ENCODE data around the gene RBM14. TPM values are rescaled to one million over a fixed set of nuclear protein-coding genes. Genes with fewer than 3 reads are reported as not detected.
"Not testable (repeated sequence)": the region's sequence is repeated elsewhere in the genome, so short reads cannot be mapped to it uniquely, and the experiment has no call there.

The RBM14 gene
- total RNA-seq, 1 donor from 2014 or later, result 53.3 TPM

DNA sequence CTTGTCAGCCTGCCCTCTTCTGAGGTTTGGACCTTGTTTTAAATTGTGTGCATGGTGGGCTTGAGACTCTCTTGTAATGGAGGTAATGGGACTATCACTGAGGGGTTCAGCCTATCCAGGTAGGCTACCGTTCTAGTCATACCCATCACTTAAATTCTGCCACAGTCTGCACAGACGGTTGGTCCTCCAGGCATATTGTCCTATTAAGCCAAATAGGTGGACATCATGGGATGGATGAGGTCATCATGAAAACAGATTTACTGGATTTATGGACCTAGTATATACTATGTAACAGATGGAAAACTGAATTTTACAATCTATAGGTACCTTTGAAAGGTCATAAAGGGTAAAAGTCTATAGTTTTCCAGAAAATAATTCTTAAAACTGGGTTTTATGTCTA, 12.9 kb downstream of the RBM14 start:
- no peak for DNase-seq (ENCODE audit: extremely low read depth, low read depth, low spot score)

DNA sequence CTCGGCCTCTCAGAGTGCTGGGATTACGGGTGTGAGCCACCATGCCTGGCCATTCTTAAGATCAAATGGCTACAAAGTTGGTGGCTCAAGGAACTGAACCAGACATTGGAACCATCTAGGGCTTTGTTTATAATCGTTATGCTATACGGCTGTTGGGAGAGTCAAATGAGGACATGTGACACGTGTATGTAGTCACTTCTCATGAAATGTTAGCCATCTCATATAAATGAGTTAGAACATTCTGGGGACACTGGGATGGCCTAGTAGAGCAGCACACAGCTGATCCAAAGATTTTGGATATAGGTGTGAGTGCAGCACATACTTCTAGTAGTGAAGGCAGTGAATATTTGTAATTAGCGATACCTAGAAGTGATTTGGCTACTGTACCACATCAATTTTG, 15.5 kb downstream of the RBM14 start:
- no peak for DNase-seq (ENCODE audit: extremely low read depth, low read depth, low spot score)

- no peak for DNase-seq (ENCODE audit: extremely low read depth, low read depth, low spot score)
These were observed 16.5 kb downstream of the RBM14 start for GRCh38 chr11:66632952-66633351.

GRCh38 chr11:66636411-66636810, 20.0 kb downstream of the RBM14 start:
- DNase-seq (ENCODE audit: extremely low read depth, low read depth, low spot score), result no peak

DNA sequence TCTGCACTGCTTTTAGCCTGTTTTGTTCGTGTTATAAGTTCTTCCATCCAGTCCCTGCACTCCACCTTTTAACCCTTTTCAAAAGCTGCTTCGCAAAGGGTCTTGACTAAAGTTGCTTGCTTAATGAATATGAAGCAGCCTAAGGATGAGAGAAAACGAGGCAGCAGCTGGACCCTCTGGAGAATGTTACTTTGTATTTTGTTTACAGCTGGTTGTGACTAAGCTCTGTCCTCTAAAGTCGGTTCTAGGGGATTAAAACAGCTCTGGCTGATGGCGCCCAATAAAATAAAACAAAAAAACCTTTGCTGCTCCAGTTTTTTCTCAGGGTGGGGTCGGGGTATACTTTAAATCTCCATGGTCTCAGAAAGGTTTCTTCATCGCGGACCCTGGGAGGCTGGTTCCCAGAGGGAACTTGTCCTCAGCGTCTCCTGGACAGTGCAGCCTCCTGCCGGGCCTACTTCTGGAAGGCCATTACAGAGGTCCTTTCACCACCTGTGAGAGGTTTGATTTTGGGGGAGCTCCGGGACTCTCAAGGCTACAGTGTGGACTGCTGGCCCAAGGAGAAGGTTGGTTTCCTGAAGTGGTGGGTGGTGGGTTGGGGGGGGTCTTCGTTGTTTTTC, 21.2 kb downstream of the RBM14 start:
- DNase-seq (ENCODE audit: extremely low read depth, low read depth, low spot score), result no peak

- peak; percentile 99 for DNase-seq (ENCODE audit: extremely low read depth, low read depth, low spot score)
These were observed 22.0 kb downstream of the RBM14 start, which contains the start of gene RBM4 for GRCh38 chr11:66638177-66639065. Gene RBM4 (plus strand): TSS chr11:66638703. CDS start chr11:66639712, 1,009 bp downstream.

DNA sequence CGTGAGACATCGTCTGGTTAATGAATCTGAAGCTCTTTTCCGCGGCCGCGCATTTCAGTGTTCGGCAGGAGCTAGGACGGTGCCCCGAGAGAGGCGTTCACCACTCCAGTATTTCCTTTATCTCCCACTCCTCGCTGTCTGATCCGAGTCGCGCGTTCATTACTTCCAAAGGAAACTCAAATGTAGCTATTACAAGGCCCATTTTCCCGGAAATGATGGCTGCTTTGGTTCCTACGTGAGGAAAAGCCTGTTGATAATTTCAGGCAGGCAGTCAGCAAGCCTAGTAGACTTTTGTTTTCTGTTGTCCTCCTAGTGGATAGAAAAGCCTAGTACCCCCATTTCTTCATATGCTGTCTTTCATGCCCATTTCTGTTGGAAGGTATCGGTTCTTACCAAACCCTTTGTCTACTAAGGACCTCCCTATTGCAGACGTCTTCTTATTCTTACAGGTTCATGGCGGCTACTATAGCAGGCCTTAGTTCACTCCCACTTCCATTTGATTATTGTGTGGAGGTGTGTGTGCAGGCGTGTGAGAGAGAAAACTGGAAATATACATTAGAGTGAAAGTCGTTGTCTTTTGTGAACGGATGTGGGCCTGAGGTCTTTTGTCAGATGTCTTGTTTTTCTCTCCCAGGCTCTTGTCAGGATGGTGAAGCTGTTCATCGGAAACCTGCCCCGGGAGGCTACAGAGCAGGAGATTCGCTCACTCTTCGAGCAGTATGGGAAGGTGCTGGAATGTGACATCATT, 22.8 kb downstream of the RBM14 start:
- DNase-seq (ENCODE audit: extremely low read depth, low read depth, low spot score), result no peak

DNA sequence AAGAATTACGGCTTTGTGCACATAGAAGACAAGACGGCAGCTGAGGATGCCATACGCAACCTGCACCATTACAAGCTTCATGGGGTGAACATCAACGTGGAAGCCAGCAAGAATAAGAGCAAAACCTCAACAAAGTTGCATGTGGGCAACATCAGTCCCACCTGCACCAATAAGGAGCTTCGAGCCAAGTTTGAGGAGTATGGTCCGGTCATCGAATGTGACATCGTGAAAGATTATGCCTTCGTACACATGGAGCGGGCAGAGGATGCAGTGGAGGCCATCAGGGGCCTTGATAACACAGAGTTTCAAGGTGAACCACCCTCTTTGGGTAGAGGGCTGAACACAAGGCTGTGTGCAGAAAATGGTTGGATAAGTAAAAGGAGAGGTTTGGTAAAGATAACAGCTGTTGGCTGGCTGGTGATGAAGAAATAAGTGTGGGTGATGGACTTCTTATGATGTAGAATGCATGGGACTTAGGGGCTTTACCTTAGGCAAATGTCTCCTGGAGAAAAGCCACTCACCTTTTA, 23.4 kb downstream of the RBM14 start:
- DNase-seq (ENCODE audit: extremely low read depth, low read depth, low spot score), result not testable (repeated sequence)

DNA sequence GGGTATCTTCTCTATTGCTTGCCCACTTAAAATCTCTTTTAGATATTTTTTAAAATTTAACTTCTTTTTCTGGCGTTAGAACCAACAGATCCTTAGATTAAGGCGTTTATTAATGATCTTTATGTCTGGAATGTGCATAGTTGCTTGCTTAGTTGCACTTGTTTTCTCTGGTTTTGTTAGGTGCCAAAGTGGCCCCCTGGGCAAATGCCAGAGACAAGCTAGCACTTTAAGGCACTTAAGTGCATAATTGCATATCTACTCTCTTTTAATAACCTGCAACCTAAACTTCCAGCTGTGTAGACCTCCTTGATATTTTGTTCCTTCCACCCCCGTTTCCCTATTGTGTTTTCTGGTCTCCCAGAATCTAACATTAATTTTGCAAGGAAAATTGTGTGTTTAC, 25.4 kb downstream of the RBM14 start:
- DNase-seq (ENCODE audit: extremely low read depth, low read depth, low spot score), result no peak

GRCh38 chr11:66643745-66644437, 27.5 kb downstream of the RBM14 start:
- no peak for DNase-seq (ENCODE audit: extremely low read depth, low read depth, low spot score)

- DNase-seq (ENCODE audit: extremely low read depth, low read depth, low spot score), result no peak
These were observed 30.4 kb downstream of the RBM14 start for GRCh38 chr11:66646828-66647227.

DNA sequence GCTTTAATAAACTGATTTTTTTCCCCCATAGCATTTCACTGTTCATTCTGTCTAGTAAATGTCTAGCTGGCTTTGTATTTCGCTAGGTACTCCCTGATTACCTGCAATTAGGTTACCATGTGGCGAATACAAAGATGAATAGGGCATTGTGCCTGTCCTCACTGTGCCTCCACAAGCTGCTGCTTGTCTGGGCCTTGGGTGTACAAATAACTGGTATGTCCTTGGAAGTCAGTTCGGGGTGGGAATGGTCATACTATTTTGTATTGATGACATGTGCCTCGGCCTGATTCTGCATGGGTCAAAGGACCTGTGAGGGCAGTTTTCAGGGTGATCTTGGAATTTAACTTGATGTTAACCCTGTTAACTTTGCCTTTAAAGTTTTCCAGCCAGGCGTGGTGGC, 33.5 kb downstream of the RBM14 start:
- DNase-seq (ENCODE audit: extremely low read depth, low read depth, low spot score), result no peak

GRCh38 chr11:66651016-66651415, 34.6 kb downstream of the RBM14 start:
- DNase-seq (ENCODE audit: extremely low read depth, low read depth, low spot score), result no peak

- no peak for DNase-seq (ENCODE audit: extremely low read depth, low read depth, low spot score)
These were observed 36.2 kb downstream of the RBM14 start for GRCh38 chr11:66652651-66653050.

DNA sequence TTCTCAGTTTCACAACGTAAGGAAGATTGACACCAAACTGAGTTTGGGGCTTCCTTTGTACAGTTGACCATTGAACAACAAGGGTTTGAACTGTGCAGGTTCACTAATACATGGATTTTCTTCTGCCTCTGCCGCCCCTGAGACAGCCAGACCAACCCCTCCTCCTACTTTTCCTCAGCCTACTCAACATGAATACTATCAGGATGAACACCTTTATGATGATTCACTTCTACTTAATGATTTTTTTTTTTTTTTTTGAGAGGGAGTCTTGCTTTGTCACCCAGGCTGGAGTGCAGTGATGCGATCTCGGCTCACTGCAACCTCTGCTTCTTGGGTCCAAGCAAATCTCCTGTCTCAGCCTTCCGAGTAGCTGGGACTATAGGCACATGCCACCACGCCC, 36.7 kb downstream of the RBM14 start:
- no peak for DNase-seq (ENCODE audit: extremely low read depth, low read depth, low spot score)

DNA sequence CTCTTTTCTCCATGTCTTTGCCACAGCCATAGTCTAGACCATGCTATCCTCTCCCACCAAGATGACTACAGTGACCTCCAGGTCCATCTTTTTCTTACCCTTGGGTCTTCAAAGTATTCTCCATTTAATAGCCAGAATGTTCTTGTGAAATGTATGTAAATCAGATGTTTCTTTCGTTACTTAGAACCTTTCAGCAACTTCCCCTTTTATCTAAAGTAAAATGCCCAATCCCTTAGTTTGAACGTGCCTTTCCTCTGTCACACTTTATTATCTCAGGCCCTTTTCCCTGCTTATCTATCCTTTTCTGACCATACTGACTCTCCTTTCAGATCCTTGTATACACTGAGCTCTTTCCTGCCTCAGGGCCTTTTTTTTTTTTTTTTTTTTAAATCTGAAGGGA, 43.3 kb downstream of the RBM14 start:
- DNase-seq (ENCODE audit: extremely low read depth, low read depth, low spot score), result no peak

- no peak for DNase-seq (ENCODE audit: extremely low read depth, low read depth, low spot score)
These were observed 47.4 kb downstream of the RBM14 start for GRCh38 chr11:66663741-66664296.

- no peak for DNase-seq (ENCODE audit: extremely low read depth, low read depth, low spot score)
These were observed 48.9 kb downstream of the RBM14 start for GRCh38 chr11:66665369-66665768.

DNA sequence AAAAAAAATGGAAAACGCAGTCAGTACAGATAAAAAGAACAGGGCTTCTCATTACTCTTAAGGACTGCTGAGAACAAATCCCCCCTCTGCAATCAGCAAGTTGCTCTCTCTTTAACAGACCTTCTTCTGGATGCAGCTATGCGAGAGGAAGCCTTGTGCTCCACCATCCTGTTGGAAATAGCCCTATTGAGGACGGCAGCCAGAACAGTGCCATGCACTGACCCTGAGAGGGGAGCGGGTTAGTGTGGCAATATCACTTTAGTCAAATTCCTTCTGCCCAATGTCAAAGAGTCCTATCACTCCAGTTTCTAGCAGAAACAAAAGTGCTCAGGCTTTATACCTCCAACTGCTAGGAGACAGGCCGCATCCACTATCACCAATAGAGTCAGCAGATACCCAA, 54.4 kb downstream of the RBM14 start:
- DNase-seq (ENCODE audit: extremely low read depth, low read depth, low spot score), result no peak

DNA sequence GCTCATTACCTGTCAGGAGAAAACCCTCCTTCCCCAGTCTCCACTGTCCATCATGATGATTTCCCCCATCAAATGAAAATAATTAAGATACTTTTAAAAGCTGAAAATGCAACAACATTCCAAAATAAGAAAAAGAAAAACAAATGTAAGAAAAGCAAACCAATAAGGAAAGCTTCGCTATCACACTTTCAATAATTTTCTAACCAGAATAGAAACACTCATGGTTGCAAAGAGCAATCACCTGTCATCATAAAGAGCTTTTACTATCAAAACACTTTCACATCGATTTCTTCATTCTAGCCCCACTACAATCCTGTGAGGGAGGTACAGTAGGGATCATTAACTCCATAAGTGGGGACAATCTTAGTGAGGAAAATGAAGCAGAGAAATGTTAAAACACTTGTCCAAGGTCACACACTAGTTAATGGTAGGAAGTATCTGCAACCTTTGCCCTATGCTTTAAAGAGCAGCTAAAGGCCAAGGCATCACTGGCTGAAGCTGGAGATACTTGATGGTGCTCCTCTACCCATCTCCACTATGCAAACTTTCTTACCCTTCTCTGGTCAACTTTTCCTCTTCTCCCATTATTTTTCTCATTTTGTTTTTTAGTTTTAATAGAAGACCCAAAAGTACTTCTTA, 58.7 kb downstream of the RBM14 start:
- DNase-seq (ENCODE audit: extremely low read depth, low read depth, low spot score), result no peak
